SK-N-SH (cell line): Measurements from ENCODE around the gene GRK5. TPM values are rescaled to one million over a fixed set of nuclear protein-coding genes. Genes with fewer than 3 reads are reported as not detected.

Experiments used
- CTCF ChIA-PET: fragments of 300-600, 350-600 bp; formaldehyde crosslinking; extraction: SDS; loops from one replicate; lab custom pipeline; 2021; lab: Yijun Ruan, JAX
- POLR2A ChIA-PET: fragments of 350-600 bp; sonication (Branson Sonifier 250); formaldehyde crosslinking; extraction: SDS; loops from one replicate; lab custom pipeline; 2020; ENCODE audit warnings: antibody characterized with exemption, inconsistent platforms; lab: Yijun Ruan, JAX
- DNase-seq: peaks from one replicate; pipeline ENCODE4 v3.0.0; 2012
- H2AFZ ChIP-seq: fragments of 200-600 bp; sonication (generic); 2 replicates; pipeline ENCODE4 v1.8.1; 2016; ENCODE audit warnings: antibody characterized with exemption, mild to moderate bottlenecking, low read depth
- H3F3A ChIP-seq: fragments of 200-600 bp; sonication (generic); replicated peaks from 2 replicates; pipeline ENCODE3; 2016; ENCODE audit warnings: antibody characterized with exemption, mild to moderate bottlenecking; ENCODE audit not compliant: insufficient read depth
- H3K27ac ChIP-seq, 2 experiments: fragments of 200-500 bp in 1 of 2; fragments of 200-600 bp in 1 of 2; sonication (Bioruptor generic) in 1 of 2; sonication (generic), shearing (Covaris generic) in 1 of 2; 2 replicates each; pipeline versions ENCODE4 v1.5.1 to v1.6.1; 2014 to 2016; ENCODE audit warnings: low read depth in 2 of 2, inconsistent platforms in 1 of 2, low read length in 1 of 2, mild to moderate bottlenecking in 1 of 2, mixed read lengths in 1 of 2
- H3K27me3 ChIP-seq: fragments of 200-600 bp; sonication (generic), shearing (Covaris generic); 2 replicates; pipeline ENCODE4 v1.6.1; 2016; ENCODE audit warnings: mixed run types; ENCODE audit not compliant: insufficient read depth
- H3K36me3 ChIP-seq, 2 experiments: fragments of 200-500 bp in 1 of 2; fragments of 200-600 bp in 1 of 2; sonication (Bioruptor generic) in 1 of 2; sonication (generic) in 1 of 2; replicated peaks in 1 of 2; 2 replicates each; pipeline versions ENCODE3 to v1.5.1; 2014 to 2016; ENCODE audit warnings: low read length in 1 of 2, mild to moderate bottlenecking in 1 of 2; ENCODE audit not compliant: insufficient read depth in 2 of 2, control insufficient read depth in 1 of 2
- H3K4me1 ChIP-seq, 2 experiments: fragments of 200-500 bp in 1 of 2; fragments of 200-600 bp in 1 of 2; sonication (Bioruptor generic) in 1 of 2; sonication (generic), shearing (Covaris generic) in 1 of 2; 2 replicates each; pipeline versions ENCODE4 v1.5.1 to v1.6.1; 2014 to 2016; ENCODE audit warnings: low read depth in 1 of 2, low read length in 1 of 2, mixed run types in 1 of 2; ENCODE audit not compliant: insufficient read depth in 2 of 2, control insufficient read depth in 1 of 2
- H3K4me2 ChIP-seq: fragments of 200-600 bp; sonication (generic), shearing (Covaris generic); 2 replicates; pipeline ENCODE4 v1.6.1; 2017; ENCODE audit warnings: mixed run types
- H3K4me3 ChIP-seq, 2 experiments: fragments of 200-500 bp in 1 of 2; fragments of 200-600 bp in 1 of 2; sonication (Bioruptor generic) in 1 of 2; sonication (generic), shearing (Covaris generic) in 1 of 2; 2 replicates each; pipeline versions ENCODE4 v1.5.1 to v1.8.1; 2014 to 2016; ENCODE audit warnings: low read depth in 2 of 2, inconsistent platforms in 1 of 2, low read length in 1 of 2, mild to moderate bottlenecking in 1 of 2, mixed read lengths in 1 of 2, moderate library complexity in 1 of 2
- H3K79me2 ChIP-seq: fragments of 200-600 bp; sonication (generic); 2 replicates; pipeline ENCODE4 v1.8.1; 2017; ENCODE audit warnings: mild to moderate bottlenecking; ENCODE audit not compliant: insufficient read depth
- H3K9ac ChIP-seq: fragments of 200-600 bp; sonication (generic); 2 replicates; pipeline ENCODE4 v1.6.1; 2017; ENCODE audit warnings: mixed run types
- H3K9me2 ChIP-seq: fragments of 200-600 bp; sonication (generic); 2 replicates; pipeline ENCODE4 v1.6.1; 2017; ENCODE audit warnings: mixed run types
- H3K9me3 ChIP-seq: fragments of 200-600 bp; sonication (generic); 2 replicates; pipeline ENCODE4 v1.6.1; 2017; ENCODE audit warnings: mixed run types, mild to moderate bottlenecking, moderate library complexity
- H4K20me1 ChIP-seq: fragments of 200-600 bp; sonication (generic); 2 replicates; pipeline ENCODE4 v1.6.1; 2017; ENCODE audit warnings: mild to moderate bottlenecking, mixed run types; ENCODE audit not compliant: insufficient read depth
- CHD2 ChIP-seq: fragments of 150-350 bp; IDR thresholded peaks from 2 replicates; pipeline ENCODE4 v1.6.1; 2018; ENCODE audit warnings: low read length; ENCODE audit not compliant: partially characterized antibody
- FOXJ3 ChIP-seq: sonication (generic); formaldehyde crosslinking; IDR thresholded peaks from 2 replicates; pipeline ENCODE4 v1.5.1; 2020; ENCODE audit warnings: mild to moderate bottlenecking, missing genetic modification reagents
- FOXM1 ChIP-seq: IDR thresholded peaks from 2 replicates; pipeline ENCODE4 v1.4.0; 2012; ENCODE audit warnings: low read depth, mild to moderate bottlenecking
- GABPA ChIP-seq: IDR thresholded peaks from 2 replicates; pipeline ENCODE4 v1.4.0; 2012; ENCODE audit warnings: low read depth, mild to moderate bottlenecking
- GATA2 ChIP-seq: sonication (generic); formaldehyde crosslinking; IDR thresholded peaks from 2 replicates; pipeline ENCODE4 v1.5.0; 2020; ENCODE audit warnings: mild to moderate bottlenecking, missing genetic modification reagents
- JUND ChIP-seq: IDR thresholded peaks from 2 replicates; pipeline ENCODE4 v1.4.0; 2012
- MEF2A ChIP-seq: IDR thresholded peaks from 2 replicates; pipeline ENCODE4 v1.4.0; 2012; ENCODE audit warnings: low read depth, borderline replicate concordance
- MXI1 ChIP-seq: IDR thresholded peaks from 2 replicates; pipeline ENCODE4 v1.6.1; 2012; ENCODE audit warnings: mild to moderate bottlenecking, low read depth, low read length, improper control_type of control experiment
- RXRA ChIP-seq: IDR thresholded peaks from 2 replicates; pipeline ENCODE4 v1.4.0; 2012; ENCODE audit warnings: low read depth, mild to moderate bottlenecking, borderline replicate concordance
- SIN3A ChIP-seq: IDR thresholded peaks from 2 replicates; pipeline ENCODE4 v1.6.1; 2012; ENCODE audit warnings: low read depth, mild to moderate bottlenecking, low read length, moderate library complexity, borderline replicate concordance
- SMC3 ChIP-seq: IDR thresholded peaks from 2 replicates; pipeline ENCODE4 v1.6.1; 2012; ENCODE audit warnings: low read depth, low read length, improper control_type of control experiment
- WGBS: methylation state at CpG from one replicate; pipeline ENCODE4 v1.1.6; 2017; ENCODE audit warnings: low lambda C conversion rate; 5-methylcytosine and 5-hydroxymethylcytosine counted together
- polyA plus RNA-seq, 3 experiments: library from polyadenylated mRNA; depleted of rRNA; stranded (reverse); fragments of >200 nt; gene quantifications; 2 replicates each; pipeline ENCODE4 v1.2.3, GENCODE V29; 2012
- TF ChIP-seq, protein P1 (sequence below): fragments of 200-600 bp; sonication (generic); IDR thresholded peaks from 2 replicates; pipeline ENCODE4 v1.6.1; 2017; ENCODE audit warnings: antibody characterized with exemption, mild to moderate bottlenecking, moderate library complexity
- TF ChIP-seq, protein P2 (sequence below): fragments of 150-350 bp; IDR thresholded peaks from 2 replicates; pipeline ENCODE4 v1.6.1; 2017; ENCODE audit warnings: antibody characterized with exemption, low read length, low read depth, borderline replicate concordance
- TF ChIP-seq, protein P3 (sequence below): IDR thresholded peaks from 2 replicates; pipeline ENCODE4 v1.4.0; 2012; ENCODE audit warnings: low read depth

The GRK5 gene
- polyA plus RNA-seq, 1 of the 3 experiments (the other 2 are of a cell fraction): 12.1 TPM

DNA sequence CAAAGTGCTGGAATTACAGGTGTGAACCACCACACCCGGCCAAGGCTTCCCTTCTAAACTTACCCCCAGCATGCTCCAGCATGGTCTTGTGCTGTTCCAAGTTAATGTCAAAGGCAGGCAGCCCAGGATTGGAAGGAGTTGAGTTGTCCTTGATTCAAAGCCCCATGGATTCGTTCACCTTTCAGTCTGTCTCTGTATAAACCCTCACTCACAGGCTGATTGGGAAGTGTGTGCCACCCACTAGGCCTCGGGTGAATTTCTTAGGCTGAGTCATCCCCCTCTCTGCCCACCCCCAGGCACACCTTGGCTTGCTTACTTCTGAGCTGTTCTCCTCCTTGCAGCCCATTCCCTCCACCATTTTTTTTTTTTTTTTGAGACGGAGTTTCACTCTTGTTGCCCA, 15.5 kb upstream of the GRK5 start:
- H3K36me3 ChIP-seq: no peaks in the 10 kb centered on the region
- H3K9ac ChIP-seq: no peak overlapping the region
- no peaks in the 10 kb centered on the region for H3K9me3 ChIP-seq
- no peaks in the 10 kb centered on the region for H4K20me1 ChIP-seq
- ChIA-PET CTCF (interaction anchor here (1.1 to 1.9 kb wide), 2 partner anchors 11 to 297 kb away, joined by 3 to 6 read pairs; no protein-coding TSS in a partner anchor), POLR2A (interaction anchor here (0.7 kb wide), 1 partner anchor 136 kb away, joined by 6 read pairs; no protein-coding TSS in a partner anchor)
- H2AFZ ChIP-seq: no peak overlapping the region
- H3K27me3 ChIP-seq: no peaks in the 10 kb centered on the region
- 87% methylated on average over 4 of the region's 4 CpGs for WGBS
- no peak overlapping the region for H3K4me2 ChIP-seq
- H3K4me3 ChIP-seq: no peak overlapping the region
- peaks cover 0 to 6% of the 10 kb centered on the region in 2 experiments; a peak in 1 of 4 replicates for H3K4me1 ChIP-seq
- no peaks in the 10 kb centered on the region for H3K79me2 ChIP-seq
- H3K27ac ChIP-seq: no peak overlapping the region
- no peak for DNase-seq
- peaks cover 6% of the 10 kb centered on the region for H3F3A ChIP-seq
- H3K9me2 ChIP-seq: no peaks in the 10 kb centered on the region
- TF ChIP-seq, protein P1, sequence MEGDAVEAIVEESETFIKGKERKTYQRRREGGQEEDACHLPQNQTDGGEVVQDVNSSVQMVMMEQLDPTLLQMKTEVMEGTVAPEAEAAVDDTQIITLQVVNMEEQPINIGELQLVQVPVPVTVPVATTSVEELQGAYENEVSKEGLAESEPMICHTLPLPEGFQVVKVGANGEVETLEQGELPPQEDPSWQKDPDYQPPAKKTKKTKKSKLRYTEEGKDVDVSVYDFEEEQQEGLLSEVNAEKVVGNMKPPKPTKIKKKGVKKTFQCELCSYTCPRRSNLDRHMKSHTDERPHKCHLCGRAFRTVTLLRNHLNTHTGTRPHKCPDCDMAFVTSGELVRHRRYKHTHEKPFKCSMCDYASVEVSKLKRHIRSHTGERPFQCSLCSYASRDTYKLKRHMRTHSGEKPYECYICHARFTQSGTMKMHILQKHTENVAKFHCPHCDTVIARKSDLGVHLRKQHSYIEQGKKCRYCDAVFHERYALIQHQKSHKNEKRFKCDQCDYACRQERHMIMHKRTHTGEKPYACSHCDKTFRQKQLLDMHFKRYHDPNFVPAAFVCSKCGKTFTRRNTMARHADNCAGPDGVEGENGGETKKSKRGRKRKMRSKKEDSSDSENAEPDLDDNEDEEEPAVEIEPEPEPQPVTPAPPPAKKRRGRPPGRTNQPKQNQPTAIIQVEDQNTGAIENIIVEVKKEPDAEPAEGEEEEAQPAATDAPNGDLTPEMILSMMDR: no peak
- TF ChIP-seq SMC3 (no peak), MXI1 (no peak), JUND (no peak), CHD2 (no peak), FOXM1 (no peak)
- TF ChIP-seq, protein P2, sequence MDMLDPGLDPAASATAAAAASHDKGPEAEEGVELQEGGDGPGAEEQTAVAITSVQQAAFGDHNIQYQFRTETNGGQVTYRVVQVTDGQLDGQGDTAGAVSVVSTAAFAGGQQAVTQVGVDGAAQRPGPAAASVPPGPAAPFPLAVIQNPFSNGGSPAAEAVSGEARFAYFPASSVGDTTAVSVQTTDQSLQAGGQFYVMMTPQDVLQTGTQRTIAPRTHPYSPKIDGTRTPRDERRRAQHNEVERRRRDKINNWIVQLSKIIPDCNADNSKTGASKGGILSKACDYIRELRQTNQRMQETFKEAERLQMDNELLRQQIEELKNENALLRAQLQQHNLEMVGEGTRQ: no peak

DNA sequence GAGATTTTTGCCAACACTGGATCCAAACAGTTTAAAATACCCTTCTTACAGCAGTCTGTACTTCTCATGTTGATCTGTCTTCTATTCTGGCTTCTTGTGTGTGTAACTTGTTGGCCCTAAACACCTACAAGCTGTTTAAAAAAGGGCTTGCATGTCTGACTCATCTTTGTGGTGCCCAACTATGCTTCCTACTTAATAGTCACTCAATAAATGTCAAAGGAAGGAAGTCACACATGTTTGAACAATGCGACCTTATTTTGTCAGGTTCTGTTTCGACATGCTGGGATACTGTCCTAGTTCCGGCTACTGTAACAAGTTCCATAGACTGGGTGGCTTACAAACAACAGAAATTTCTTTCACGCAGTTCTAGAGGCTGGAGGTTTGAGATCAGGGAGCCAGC, 9.4 kb upstream of the GRK5 start:
- POLR2A ChIA-PET: no interaction called here

More for the DNA sequence above, 9.4 kb upstream of the GRK5 start:
- Histone ChIP-seq H3K27me3 (no peaks in the 10 kb centered on the region), H3K9me3 (no peaks in the 10 kb centered on the region), H4K20me1 (no peaks in the 10 kb centered on the region), H3F3A (peaks cover 4% of the 10 kb centered on the region), H2AFZ (no peak overlapping the region), H3K4me1 (no peaks in the 10 kb centered on the region; a peak in 2 of 4 replicates), H3K27ac (no peak overlapping the region), H3K9me2 (no peaks in the 10 kb centered on the region), H3K36me3 (no peaks in the 10 kb centered on the region), H3K79me2 (no peaks in the 10 kb centered on the region), H3K4me3 (no peak overlapping the region), H3K4me2 (no peak overlapping the region), H3K9ac (no peak overlapping the region)
- no peak for TF ChIP-seq RXRA
- TF ChIP-seq MXI1: no peak
- TF ChIP-seq, protein P3, sequence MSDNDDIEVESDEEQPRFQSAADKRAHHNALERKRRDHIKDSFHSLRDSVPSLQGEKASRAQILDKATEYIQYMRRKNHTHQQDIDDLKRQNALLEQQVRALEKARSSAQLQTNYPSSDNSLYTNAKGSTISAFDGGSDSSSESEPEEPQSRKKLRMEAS: no peak
- no peak for TF ChIP-seq FOXJ3 (CRISPR knock-in tag)
- no peak for TF ChIP-seq MEF2A
- TF ChIP-seq, protein P1: no peak
- TF ChIP-seq SIN3A: no peak
- no peak for TF ChIP-seq GABPA
- TF ChIP-seq GATA2 (CRISPR knock-in tag): no peak
- CTCF ChIA-PET: interaction anchor here (0.8 to 15.4 kb wide), 17 partner anchors 8 to 346 kb away, joined by 4 to 505 read pairs (median 16); partner anchors contain the start of genes GRK5 and RGS10
- no peak for DNase-seq
- 61% methylated on average over 4 of the region's 4 CpGs for WGBS
